GM19452 (cell line): ENCODE measurements around the gene SBK1.

Experiments used
- ATAC-seq: cut with Tn5 transposase; IDR thresholded peaks from one replicate; pipeline ENCODE4 v1.9.1; 2021; ENCODE audit not compliant: unreplicated experiment

SBK1 gene

GRCh38 chr16:28280881-28281836, 11.2 kb upstream of the SBK1 start:
- ATAC-seq: no peak

DNA sequence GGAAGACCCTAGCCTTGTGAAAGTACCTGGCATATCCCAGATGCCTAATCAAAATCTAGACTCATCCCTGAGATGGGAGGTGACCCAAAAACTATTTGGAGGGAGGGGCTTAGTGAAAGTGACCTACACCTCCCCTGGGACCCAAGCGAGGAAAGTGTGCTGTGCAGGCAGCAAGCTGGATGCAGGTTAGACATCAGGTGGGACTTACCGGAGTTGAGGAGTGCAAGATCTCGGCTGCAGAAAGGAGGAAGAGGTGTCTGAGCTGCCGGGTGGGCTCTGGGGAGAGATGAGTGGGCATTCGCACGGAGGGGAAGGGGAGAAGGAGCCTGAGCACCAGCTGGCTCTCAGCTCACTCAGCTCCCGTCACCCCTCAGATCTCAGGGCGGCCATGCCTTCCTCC, 10.3 kb upstream of the SBK1 start:
- ATAC-seq: no peak

GRCh38 chr16:28283173-28283572, 9.2 kb upstream of the SBK1 start:
- no peak for ATAC-seq

DNA sequence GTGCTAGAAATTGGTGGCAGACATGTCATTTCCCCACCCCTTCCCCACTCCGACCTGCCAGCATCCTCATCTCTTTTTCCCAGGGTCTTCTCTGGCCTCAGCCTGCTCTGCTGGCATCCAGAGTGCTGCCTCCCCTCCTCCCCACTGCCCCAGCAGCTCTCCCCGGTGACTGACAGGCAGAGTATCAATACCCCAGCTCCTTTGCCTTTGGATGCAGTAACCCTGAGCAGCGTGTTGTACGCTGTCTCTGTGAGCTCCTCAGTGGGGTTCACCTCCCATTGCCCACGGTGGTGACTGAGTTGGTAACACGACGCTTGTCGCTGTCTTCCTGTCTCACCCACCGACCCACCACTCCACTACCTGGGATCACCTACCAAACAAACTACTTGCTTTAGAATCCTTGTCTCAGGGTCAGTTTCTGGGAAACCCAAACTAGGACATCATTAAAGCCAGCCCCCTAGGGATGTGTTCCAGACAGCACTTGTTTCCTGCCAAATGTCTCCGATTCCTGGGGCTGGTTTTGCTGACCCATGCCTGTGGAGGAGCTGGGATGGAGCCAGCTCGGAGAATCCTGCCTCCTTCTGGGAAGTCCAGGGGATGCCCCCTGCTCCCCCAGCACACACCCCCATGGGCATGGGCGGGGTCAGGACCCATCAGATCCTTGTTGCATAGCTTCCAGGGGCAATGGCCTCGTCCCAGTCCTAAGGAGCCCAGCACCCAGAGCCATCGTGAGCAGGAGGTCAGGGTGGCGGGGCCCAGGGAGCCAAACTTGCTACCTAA, 8.3 kb upstream of the SBK1 start:
- no peak for ATAC-seq

- ATAC-seq: no peak
Observed at GRCh38 chr16:28285649-28286048, 6.7 kb upstream of the SBK1 start.

- no peak for ATAC-seq
Observed at GRCh38 chr16:28288114-28288513, 4.2 kb upstream of the SBK1 start.

- ATAC-seq: no peak
Observed at GRCh38 chr16:28289048-28289447, 3.3 kb upstream of the SBK1 start.

DNA sequence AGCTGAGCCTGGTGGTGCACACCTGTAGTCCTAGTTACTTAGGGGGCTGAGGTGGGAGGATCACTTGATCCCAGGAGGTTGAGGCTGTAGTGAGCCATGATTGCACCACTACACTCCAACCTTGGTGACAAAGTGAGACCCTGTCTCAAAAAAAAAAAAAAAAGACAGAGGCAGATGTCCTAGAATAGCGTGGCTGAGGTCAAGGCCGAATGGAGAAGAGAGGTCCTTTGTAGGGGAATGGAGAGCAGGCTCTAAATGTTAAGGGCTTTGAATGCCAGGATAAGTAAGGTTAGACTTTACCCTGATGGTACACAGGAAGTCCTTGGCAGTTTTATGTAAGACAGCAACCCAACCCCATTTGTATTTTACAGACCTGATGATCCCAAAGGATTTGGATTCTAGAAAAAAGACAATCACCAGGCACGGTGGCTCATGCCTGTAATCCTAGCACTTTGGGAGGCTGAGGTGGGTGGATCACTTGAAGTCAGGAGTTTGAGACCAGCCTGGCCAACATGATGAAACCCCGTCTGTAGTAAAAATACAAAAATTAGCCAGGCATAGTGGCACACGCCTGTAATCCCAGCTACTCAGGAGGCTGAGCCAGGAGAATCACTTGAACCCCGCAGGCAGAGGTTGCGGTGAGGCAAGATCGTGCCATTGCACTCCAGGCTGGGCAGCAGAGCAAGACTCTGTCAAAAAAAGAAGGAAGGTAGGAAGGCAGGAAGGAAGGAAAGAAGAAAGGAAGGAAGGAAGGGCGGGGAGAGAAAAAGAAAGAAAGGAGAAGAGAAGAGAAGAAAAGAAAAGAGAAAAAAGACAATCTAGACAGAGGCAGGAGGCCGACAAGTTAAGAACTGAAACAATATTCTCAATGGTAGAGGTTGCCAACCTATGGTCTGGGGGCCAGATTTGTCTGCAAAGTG, 2.1 kb upstream of the SBK1 start:
- ATAC-seq: no peak

GRCh38 chr16:28290859-28291254, 1.5 kb upstream of the SBK1 start:
- no peak for ATAC-seq

GRCh38 chr16:28292731-28293600, 641 bp downstream of the SBK1 start:
- ATAC-seq: no peak

GRCh38 chr16:28293601-28293960, 1.3 kb downstream of the SBK1 start:
- ATAC-seq: no peak

GRCh38 chr16:28294201-28294600, 1.9 kb downstream of the SBK1 start:
- ATAC-seq: no peak

GRCh38 chr16:28295276-28295675, 3.0 kb downstream of the SBK1 start:
- no peak for ATAC-seq

DNA sequence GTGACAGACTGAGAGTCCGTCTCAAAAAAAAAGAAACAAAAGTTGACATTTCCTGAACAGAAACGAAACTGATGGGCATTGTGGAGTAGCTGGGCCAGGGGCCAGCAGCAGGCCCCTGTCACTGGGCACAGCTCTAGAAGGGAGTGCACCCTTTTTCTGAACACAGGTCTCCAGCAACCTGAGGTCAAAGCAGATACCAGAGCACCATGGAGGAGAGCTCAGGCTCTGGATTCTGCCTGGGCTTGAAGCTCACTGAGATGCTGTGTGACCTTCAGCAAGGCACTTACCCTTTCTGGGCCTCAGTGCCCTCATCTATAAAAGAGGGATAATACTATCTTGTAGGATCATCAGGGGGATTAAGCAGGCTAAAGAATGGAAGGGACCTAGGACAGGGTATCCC, 5.0 kb downstream of the SBK1 start:
- ATAC-seq: no peak

DNA sequence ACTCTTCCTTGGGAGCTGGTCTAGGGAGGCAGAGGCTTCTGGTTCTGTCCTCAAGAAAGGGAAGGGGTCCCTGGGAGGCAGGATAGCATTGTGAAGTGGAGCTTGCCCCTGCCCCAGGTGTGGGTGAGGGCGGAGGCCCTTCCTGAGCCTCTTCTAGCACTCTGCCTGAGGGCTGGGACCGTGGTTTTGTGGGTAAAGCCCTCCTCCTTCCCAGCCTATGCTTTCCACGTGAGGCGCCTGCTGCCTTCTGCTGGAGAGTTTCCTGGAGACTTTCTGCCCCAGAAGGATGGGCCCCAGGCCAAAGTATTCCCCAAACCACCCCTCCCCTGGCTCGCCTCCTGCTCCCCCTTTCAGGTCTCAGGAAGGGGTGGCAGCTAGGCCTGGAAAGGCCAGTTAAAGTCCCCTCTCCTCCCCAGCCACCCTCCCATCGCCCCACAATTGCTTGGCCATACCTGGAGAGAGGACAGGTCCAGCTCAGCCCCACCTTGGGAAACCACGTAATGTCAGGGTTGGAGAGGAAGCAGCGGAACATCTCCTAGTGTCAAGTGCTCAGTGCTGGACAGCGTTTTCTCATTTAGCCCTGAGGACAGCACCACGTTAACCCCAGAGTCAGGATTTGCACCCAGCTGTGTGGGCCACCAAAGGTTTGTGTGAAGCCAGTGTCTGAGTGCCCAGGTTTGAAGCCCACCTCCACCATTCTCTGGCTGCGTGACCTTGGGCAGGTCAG, 5.6 kb downstream of the SBK1 start:
- no peak for ATAC-seq

GRCh38 chr16:28298511-28298878, 6.2 kb downstream of the SBK1 start:
- no peak for ATAC-seq

DNA sequence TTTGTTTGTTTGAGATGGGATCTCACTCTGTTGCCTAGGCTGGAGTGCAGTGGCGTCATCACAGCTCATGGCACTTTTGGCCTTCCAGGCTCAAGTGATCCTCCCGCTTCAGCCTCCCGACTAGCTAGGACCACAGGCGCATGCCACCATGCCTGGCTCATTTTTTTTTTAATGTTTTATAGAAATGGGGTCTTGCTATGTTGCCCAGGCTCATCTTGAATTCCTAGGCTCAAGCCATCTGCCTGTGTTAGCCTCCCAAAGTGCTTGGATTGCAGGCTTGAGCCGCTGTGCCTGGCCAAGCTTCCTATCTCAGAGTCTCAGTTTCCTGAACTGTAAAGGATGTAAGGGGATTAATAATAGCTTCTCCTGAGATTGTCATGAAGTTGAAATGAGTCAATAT, 8.0 kb downstream of the SBK1 start:
- ATAC-seq: no peak

- ATAC-seq: no peak
Observed at GRCh38 chr16:28301154-28301553, 8.8 kb downstream of the SBK1 start.

GRCh38 chr16:28301620-28302019, 9.3 kb downstream of the SBK1 start:
- ATAC-seq: no peak

DNA sequence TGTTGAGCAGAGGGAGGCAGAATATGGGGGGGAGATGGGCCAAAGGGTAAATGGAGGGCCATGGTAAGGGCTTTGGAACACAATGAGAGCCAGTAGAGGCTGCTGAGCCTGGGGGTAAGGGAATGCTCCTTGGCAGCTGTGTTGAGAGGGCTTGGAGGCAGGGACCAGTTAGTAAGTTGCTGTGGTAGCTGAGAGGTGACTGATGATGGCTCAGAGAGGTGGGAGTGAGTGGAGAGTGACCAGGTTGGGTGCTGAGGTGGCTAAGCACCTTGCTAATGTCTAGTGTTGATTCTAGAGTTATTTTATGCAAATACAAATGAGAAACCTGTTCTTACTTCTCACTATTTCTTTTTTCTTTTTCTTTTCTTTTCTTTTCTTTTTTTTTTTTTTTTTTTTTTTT, 10.8 kb downstream of the SBK1 start:
- no peak for ATAC-seq
